HG03469 (cell line): ENCODE measurements around the gene FCAR.
"Not testable (repeated sequence)": the region's sequence is repeated elsewhere in the genome, so short reads cannot be mapped to it uniquely, and the experiment has no call there.

Source experiments
- ATAC-seq: cut with Tn5 transposase; IDR thresholded peaks from one replicate; pipeline ENCODE4 v1.9.1; 2021; ENCODE audit warnings: mild to moderate bottlenecking, moderate library complexity, moderate number of reproducible peaks; ENCODE audit not compliant: unreplicated experiment

Gene FCAR

GRCh38 chr19:54893406-54893805 lies 19.4 kb downstream of the FCAR start:
- ATAC-seq, result no peak

GRCh38 chr19:54894106-54894505 lies 20.1 kb downstream of the FCAR start:
- not testable (repeated sequence) for ATAC-seq

- ATAC-seq, result no peak
Observed at GRCh38 chr19:54896036-54896435, 22.0 kb downstream of the FCAR start.

- not testable (repeated sequence) for ATAC-seq
Observed at GRCh38 chr19:54898685-54899084, 24.6 kb downstream of the FCAR start.

GRCh38 chr19:54899646-54900045 lies 25.6 kb downstream of the FCAR start:
- ATAC-seq, result not testable (repeated sequence)

- ATAC-seq, result not testable (repeated sequence)
Observed at GRCh38 chr19:54901153-54901552, 27.1 kb downstream of the FCAR start.

GRCh38 chr19:54902061-54902460 lies 28.0 kb downstream of the FCAR start:
- ATAC-seq, result no peak

- no peak for ATAC-seq
Observed at GRCh38 chr19:54903303-54903702, 29.3 kb downstream of the FCAR start.

- ATAC-seq, result not testable (repeated sequence)
Observed at GRCh38 chr19:54904261-54904660, 30.2 kb downstream of the FCAR start.

GRCh38 chr19:54905421-54905802 lies 31.4 kb downstream of the FCAR start:
- no peak for ATAC-seq

GRCh38 chr19:54905803-54906511 lies 31.9 kb downstream of the FCAR start, which contains the start of gene NCR1:
TSS of gene NCR1 (plus strand) at chr19:54906148. CDS start at chr19:54906188, 40 bp downstream.
- no peak for ATAC-seq

GRCh38 chr19:54906819-54907218 lies 32.8 kb downstream of the FCAR start:
- no peak for ATAC-seq

GRCh38 chr19:54907899-54908298 lies 33.9 kb downstream of the FCAR start:
- ATAC-seq, result not testable (repeated sequence)

GRCh38 chr19:54916822-54917221 lies 42.8 kb downstream of the FCAR start:
- ATAC-seq, result no peak

- no peak for ATAC-seq
Observed at GRCh38 chr19:54918499-54918898, 44.5 kb downstream of the FCAR start.

- ATAC-seq, result not testable (repeated sequence)
Observed at GRCh38 chr19:54919646-54920563, 45.9 kb downstream of the FCAR start.

- ATAC-seq, result no peak
Observed at GRCh38 chr19:54921082-54921481, 47.0 kb downstream of the FCAR start.

- ATAC-seq, result no peak
Observed at GRCh38 chr19:54923276-54923675, 49.2 kb downstream of the FCAR start.

GRCh38 chr19:54928299-54928698 lies 54.3 kb downstream of the FCAR start:
- ATAC-seq, result no peak

- ATAC-seq, result no peak
Observed at GRCh38 chr19:54937926-54938325, 63.9 kb downstream of the FCAR start.

GRCh38 chr19:54938906-54939305 lies 64.9 kb downstream of the FCAR start:
- no peak for ATAC-seq

- not testable (repeated sequence) for ATAC-seq
Observed at GRCh38 chr19:54939538-54939937, 65.5 kb downstream of the FCAR start.
